ENCODE results near the gene PDE5A.
A peak's percentile ranks its signal among the peaks of the same experiment; 100 is the strongest.

The PDE5A gene

GRCh38 chr4:119493886-119494285 is 134.7 kb downstream of the PDE5A start:
- H3K4me3 ChIP-seq (ENCODE audit: low read depth, low read length), result no peak overlapping the region
- no peak for DNase-seq (ENCODE audit: low read depth)
- TF ChIP-seq CTCF (IDR thresholded peaks at IDR 0.05; ENCODE audit: control insufficient read depth, extremely low read depth, insufficient read depth), result no peak

- DNase-seq (ENCODE audit: low read depth), result no peak
- peak; percentile 20; the same call in 1 of the 2 replicates for TF ChIP-seq CTCF (IDR thresholded peaks at IDR 0.05; ENCODE audit: control insufficient read depth, extremely low read depth, insufficient read depth)
Observed at GRCh38 chr4:119493419-119493818, 135.2 kb downstream of the PDE5A start.

GRCh38 chr4:119490335-119490734 is 138.3 kb downstream of the PDE5A start:
- peak; percentile 18; the same call in 1 of the 2 replicates for TF ChIP-seq CTCF (IDR thresholded peaks at IDR 0.05; ENCODE audit: control insufficient read depth, extremely low read depth, insufficient read depth)
- DNase-seq (ENCODE audit: low read depth), result no peak
- no peak overlapping the region for H3K4me3 ChIP-seq (ENCODE audit: low read depth, low read length)

More at GRCh38 chr4:119493419-119493818, 135.2 kb downstream of the PDE5A start:
- no peak overlapping the region for H3K4me3 ChIP-seq (ENCODE audit: low read depth, low read length)

- no peak overlapping the region for H3K4me3 ChIP-seq (ENCODE audit: low read depth, low read length)
- DNase-seq (ENCODE audit: low read depth), result no peak
- no peak for TF ChIP-seq CTCF (IDR thresholded peaks at IDR 0.05; ENCODE audit: control insufficient read depth, extremely low read depth, insufficient read depth)
Observed at GRCh38 chr4:119489305-119489704, 139.3 kb downstream of the PDE5A start.

- TF ChIP-seq CTCF (IDR thresholded peaks at IDR 0.05; ENCODE audit: control insufficient read depth, extremely low read depth, insufficient read depth), result no peak
- no peak overlapping the region for H3K4me3 ChIP-seq (ENCODE audit: low read depth, low read length)
- DNase-seq (ENCODE audit: low read depth), result no peak
Observed at GRCh38 chr4:119480331-119480730, 148.3 kb downstream of the PDE5A start.

GRCh38 chr4:119479835-119480234 is 148.8 kb downstream of the PDE5A start:
- no peak for DNase-seq (ENCODE audit: low read depth)
- no peak overlapping the region for H3K4me3 ChIP-seq (ENCODE audit: low read depth, low read length)
- TF ChIP-seq CTCF (IDR thresholded peaks at IDR 0.05; ENCODE audit: control insufficient read depth, extremely low read depth, insufficient read depth), result no peak

- no peak overlapping the region for H3K4me3 ChIP-seq (ENCODE audit: low read depth, low read length)
- DNase-seq (ENCODE audit: low read depth), result no peak
- TF ChIP-seq CTCF (IDR thresholded peaks at IDR 0.05; ENCODE audit: control insufficient read depth, extremely low read depth, insufficient read depth), result no peak
Observed at GRCh38 chr4:119479180-119479808, 149.3 kb downstream of the PDE5A start.

All from LNCaP clone FGC (cell line).